ENCODE measurements around the gene PAK5.
A peak's percentile ranks its signal among the peaks of the same experiment; 100 is the strongest.
"Not testable (repeated sequence)": the region's sequence is repeated elsewhere in the genome, so short reads cannot be mapped to it uniquely, and the experiment has no call there.

PAK5 gene

DNA sequence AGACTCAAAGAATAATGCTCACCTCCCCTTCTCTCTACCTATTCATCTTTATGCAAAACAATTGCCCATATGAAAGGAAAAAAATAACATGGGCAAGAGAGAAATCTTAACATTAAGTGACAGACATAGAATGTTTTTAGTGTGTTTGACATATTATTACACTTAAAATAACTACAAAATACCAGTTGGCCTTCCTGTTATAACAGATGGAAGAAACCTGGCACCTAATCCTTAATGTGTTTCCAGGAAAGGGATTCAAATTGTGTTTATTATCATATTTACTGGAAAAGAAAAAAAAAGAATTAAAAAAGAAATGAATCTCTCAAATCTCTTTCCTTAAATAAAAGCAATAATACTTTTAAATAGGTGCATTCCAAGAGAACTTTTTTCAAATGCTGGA is 165.9 kb downstream of the PAK5 start:
- Mint-ChIP-seq H3K9me3 (no peaks in the 10 kb centered on the region), H3K27me3 (no peaks in the 10 kb centered on the region), H3K4me3 (no peak overlapping the region), H3K4me1 (no peaks in the 10 kb centered on the region), H3K27ac (no peak overlapping the region)
- ATAC-seq, result no peak
- DNase-seq, result no peak

DNA sequence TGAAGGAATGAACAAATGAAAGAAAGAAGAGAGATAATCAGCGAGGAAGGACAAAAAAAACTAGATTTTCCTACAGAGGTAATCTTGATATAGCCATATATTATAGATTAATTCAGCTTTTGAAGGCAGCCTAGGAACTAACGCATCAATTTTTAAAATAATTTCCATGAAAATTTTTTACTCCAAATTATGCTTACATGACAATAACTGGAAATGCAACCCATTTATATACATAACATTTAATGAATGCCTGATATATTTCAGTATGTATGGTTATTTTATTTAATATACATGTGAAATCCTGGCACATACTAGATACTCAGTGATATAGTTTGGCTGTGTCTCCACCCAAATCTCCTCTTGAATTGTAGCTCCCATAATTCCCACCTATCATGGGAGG is 166.8 kb downstream of the PAK5 start:
- DNase-seq, result no peak
- Mint-ChIP-seq H3K4me3 (no peak overlapping the region), H3K27ac (no peak overlapping the region), H3K27me3 (no peaks in the 10 kb centered on the region), H3K9me3 (no peaks in the 10 kb centered on the region), H3K4me1 (no peaks in the 10 kb centered on the region)
- ATAC-seq, result no peak

DNA sequence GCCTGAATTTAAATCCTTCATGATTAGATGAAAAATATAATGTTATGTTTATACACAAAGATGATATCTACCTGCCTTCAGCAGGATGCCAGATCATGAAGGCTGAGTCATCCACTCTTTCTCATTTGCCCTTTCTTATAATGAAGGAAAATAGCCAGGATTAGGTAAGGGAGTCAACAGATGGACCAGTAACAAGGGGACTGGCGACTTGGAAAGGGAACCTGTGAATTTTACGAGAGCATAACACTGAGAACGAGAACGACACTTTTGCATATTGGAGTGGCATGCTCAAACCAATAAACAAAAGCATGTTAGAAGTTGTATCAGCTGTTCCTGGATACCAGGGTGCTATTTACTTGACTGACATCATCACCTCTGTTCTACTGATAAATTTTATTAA is 170.5 kb downstream of the PAK5 start:
- ATAC-seq (no peak), DNase-seq (no peak)
- no peaks in the 10 kb centered on the region for H3K27me3 Mint-ChIP-seq
- peaks cover 0 to 5% of the 10 kb centered on the region in 2 donors for H3K9me3 Mint-ChIP-seq
- no peak overlapping the region for H3K27ac Mint-ChIP-seq
- H3K4me1 Mint-ChIP-seq, result no peaks in the 10 kb centered on the region
- no peak overlapping the region for H3K4me3 Mint-ChIP-seq

DNA sequence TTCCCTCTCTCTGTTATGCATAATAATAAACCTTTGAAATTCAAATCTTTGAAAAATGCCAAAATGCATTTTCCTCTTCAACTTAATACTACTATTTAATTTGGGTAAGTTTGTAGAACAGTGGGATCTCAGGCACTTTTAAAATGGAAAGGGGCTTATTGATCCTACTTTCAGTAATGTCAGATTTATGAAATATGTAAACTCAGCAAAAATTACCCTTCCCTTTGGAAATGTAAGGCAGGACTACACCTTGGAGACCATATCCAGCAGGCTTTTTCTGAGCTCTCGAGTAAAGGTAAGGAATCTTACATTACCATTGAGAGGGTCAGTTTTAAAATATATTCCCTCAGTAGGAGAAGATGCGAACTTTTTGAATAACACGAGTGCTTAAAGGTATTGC is 175.5 kb downstream of the PAK5 start:
- Mint-ChIP-seq H3K27me3 (no peaks in the 10 kb centered on the region), H3K9me3 (peaks cover 5 to 6% of the 10 kb centered on the region in 2 donors), H3K4me3 (no peak overlapping the region), H3K4me1 (no peaks in the 10 kb centered on the region), H3K27ac (no peak overlapping the region)
- ATAC-seq (no peak), DNase-seq (no peak)

DNA sequence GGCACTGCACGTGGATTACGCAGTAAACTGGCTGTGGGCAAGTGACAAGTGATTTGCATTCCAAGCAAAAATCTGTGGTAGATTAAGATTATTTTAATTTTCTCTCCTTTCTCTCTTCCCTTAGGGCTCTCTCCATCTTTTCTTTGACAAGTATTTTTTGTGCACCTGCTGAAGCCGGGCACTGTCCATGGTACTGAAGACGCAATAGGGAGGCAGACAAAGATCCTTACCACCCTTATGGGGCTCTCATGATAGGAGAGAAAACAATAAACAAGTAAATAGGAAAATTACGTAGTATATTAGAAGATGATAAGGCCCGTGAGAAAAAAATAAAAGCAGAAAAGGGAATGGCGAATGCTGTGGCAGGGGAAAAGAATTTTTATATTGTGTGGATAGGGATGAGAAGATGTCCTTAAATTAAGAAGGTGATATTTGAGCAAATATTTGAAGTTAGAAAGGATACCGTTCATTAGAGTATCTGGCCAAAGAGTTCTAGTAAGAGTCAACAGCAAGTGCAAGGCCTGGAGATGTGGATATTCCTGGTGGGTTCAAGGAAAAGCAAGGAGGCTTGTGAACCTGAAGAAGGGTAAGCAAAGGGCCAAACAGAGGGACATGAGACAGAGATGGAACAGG is 178.5 kb downstream of the PAK5 start:
- H3K27ac Mint-ChIP-seq, result no peak overlapping the region
- H3K4me1 Mint-ChIP-seq, result no peaks in the 10 kb centered on the region
- no peak overlapping the region for H3K4me3 Mint-ChIP-seq
- no peaks in the 10 kb centered on the region for H3K27me3 Mint-ChIP-seq
- DNase-seq (no peak), ATAC-seq (no peak)
- peaks cover 0 to 9% of the 10 kb centered on the region in 2 donors for H3K9me3 Mint-ChIP-seq

DNA sequence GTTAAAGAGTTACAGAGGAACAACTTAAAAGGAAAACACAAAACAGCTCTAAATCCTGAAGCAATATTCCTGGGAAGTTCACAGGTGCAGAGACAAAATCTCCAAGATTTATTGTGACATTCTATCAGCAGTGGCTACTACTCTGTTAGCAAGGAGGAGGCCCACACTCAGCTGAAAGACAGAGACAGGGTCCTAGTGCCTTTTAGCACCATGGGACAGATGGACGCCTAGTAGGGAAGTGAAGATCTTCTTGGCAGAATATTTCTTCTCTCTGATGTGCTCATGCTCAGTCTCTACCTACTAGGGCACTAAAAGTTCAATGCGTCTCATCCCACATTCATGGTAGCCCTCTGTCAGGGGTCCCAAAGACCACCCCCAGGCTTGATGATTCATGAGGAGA is 191.1 kb downstream of the PAK5 start:
- Mint-ChIP-seq H3K4me1 (no peaks in the 10 kb centered on the region), H3K27me3 (no peaks in the 10 kb centered on the region), H3K4me3 (no peak overlapping the region), H3K27ac (no peak overlapping the region), H3K9me3 (peaks cover 0 to 7% of the 10 kb centered on the region in 2 donors)
- ATAC-seq (no peak), DNase-seq (no peak)

DNA sequence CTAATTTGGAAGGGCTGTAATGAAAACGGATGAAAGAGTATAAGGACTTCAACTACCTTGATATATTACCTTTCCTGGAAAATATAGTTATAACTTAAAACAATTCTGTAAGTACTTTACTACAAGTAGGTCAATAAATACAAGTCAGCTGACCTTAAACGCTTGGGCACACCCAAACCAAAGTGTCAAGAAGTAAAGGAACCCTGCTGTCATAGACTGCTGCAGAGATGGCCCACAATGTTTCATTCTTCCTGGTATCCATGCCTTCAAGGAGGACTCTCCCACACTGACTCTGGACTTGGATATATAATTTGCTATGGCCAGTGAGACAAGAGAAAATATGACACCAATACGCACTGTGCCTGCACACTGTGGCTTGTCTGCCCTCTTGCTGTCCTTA is 192.5 kb downstream of the PAK5 start:
- Mint-ChIP-seq H3K27me3 (no peaks in the 10 kb centered on the region), H3K4me3 (no peak overlapping the region), H3K4me1 (no peaks in the 10 kb centered on the region), H3K9me3 (peaks cover 0 to 7% of the 10 kb centered on the region in 2 donors), H3K27ac (no peak overlapping the region)
- ATAC-seq (no peak), DNase-seq (no peak)

DNA sequence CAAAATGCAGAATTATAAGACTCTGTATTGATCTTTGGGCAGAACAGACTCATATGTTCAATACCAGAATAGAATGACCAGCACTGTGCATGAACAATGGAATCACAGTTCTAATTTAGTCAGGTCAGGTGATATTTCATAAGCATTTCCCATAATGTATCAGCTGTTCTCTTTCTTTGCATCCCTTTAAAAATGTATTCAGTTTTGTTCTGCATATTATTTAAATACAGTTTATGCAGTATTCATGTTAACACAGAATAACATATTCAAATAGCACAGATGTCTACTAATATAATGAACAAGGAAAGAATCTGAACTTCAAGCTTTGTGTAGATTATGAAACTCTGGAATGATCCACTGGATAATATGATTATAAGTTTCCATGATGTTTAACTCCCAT is 196.0 kb downstream of the PAK5 start:
- DNase-seq (no peak), ATAC-seq (no peak)
- Mint-ChIP-seq H3K27me3 (no peaks in the 10 kb centered on the region), H3K27ac (no peak overlapping the region), H3K4me1 (no peaks in the 10 kb centered on the region), H3K9me3 (peaks cover 0 to 7% of the 10 kb centered on the region in 2 donors), H3K4me3 (no peak overlapping the region)

DNA sequence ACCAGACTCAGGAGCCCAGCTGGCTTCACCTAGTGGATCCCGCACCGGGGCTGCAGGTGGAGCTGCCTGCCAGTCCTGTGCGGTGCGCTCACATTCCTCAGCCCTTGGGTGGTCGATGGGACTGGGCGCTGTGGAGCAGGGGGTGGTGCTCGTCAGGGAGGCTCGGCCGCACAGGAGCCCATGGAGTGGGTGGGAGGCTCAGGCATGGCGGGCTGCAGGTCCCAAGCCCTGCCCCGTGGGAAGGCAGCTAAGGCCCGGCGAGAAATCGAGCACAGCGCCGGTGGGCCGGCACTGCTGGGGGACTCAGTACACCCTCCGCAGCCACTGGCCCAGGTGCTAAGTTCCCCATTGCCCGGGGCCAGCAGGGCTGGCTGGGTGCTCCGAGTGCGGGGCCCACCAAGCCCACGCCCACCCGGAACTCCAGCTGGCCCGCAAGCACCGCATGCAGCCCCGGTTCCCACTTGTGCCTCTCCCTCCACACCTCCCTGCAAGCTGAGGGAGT is 197.3 kb downstream of the PAK5 start:
- H3K4me1 Mint-ChIP-seq, H3K4me3 Mint-ChIP-seq, H3K27me3 Mint-ChIP-seq, H3K9me3 Mint-ChIP-seq, ATAC-seq, DNase-seq: not testable (repeated sequence)
- peak overlapping the region in 1 of 2 donors; percentile 54 for H3K27ac Mint-ChIP-seq

DNA sequence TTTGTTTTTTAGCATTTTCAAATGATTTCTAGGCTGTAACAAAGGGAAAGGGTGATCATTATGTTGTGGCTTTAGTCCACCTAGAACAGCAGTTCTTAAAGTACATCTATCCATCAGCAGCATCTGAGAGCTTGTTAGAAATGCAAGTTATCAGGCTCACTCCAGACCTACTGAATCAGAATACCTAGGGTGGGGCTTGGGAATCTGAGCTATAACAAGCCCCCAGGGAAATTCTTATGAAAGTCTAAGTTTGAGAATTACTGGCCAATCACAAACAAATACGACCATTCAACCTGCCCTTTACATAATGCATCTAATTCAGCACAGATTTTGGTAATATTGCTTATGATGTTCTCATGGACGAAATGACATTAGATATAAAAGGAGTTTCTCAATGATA is 201.0 kb downstream of the PAK5 start:
- ATAC-seq (no peak), DNase-seq (no peak)
- no peaks in the 10 kb centered on the region for H3K9me3 Mint-ChIP-seq
- no peak overlapping the region for H3K4me3 Mint-ChIP-seq
- H3K27me3 Mint-ChIP-seq, result no peaks in the 10 kb centered on the region
- no peak overlapping the region for H3K27ac Mint-ChIP-seq
- no peaks in the 10 kb centered on the region for H3K4me1 Mint-ChIP-seq

DNA sequence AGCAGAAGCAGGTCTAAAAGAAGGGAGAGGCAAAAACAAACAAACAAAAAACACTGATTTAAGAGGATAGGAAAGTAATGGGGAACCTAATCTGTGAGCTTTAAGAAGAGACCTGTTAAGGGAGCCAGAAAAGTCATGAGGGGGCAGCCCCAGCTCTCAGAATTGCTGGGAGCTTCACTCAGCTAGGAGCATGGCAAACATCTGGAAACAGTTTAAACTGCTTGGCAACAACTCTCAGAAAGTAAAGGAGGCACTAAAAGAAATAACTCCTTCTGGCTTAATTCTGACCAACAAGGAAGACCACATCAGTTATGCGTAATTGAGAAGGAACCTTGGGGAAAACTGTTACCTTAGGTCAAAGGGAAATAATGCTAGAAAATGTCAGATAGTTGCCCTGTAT is 203.1 kb downstream of the PAK5 start:
- no peak overlapping the region for H3K4me3 Mint-ChIP-seq
- no peaks in the 10 kb centered on the region for H3K27me3 Mint-ChIP-seq
- DNase-seq, result no peak
- H3K4me1 Mint-ChIP-seq, result no peaks in the 10 kb centered on the region
- ATAC-seq, result no peak
- H3K9me3 Mint-ChIP-seq, result no peaks in the 10 kb centered on the region
- H3K27ac Mint-ChIP-seq, result no peak overlapping the region

DNA sequence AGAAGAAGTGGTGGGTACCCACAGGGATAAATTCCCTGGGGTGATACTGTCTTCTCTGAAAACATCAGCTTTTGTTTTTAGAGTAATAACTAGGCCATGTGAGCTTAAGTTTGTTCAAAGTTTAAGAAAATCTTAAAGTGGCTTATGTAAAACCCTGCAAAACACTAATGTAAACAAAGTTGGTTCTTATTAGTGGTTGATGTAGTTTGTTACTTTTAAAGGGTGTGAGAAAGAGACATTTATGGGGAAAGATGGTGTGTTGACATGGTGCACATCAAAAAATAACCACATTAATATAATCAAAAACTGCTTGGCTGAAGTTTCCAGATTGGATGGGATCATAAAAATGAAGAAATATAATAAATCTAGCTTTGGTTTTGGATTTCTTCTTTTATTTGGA is 204.5 kb downstream of the PAK5 start:
- Mint-ChIP-seq H3K4me1 (no peaks in the 10 kb centered on the region), H3K27ac (no peak overlapping the region), H3K4me3 (no peak overlapping the region), H3K9me3 (no peaks in the 10 kb centered on the region), H3K27me3 (peaks cover 8% of the 10 kb centered on the region)
- no peak for ATAC-seq
- DNase-seq, result no peak

DNA sequence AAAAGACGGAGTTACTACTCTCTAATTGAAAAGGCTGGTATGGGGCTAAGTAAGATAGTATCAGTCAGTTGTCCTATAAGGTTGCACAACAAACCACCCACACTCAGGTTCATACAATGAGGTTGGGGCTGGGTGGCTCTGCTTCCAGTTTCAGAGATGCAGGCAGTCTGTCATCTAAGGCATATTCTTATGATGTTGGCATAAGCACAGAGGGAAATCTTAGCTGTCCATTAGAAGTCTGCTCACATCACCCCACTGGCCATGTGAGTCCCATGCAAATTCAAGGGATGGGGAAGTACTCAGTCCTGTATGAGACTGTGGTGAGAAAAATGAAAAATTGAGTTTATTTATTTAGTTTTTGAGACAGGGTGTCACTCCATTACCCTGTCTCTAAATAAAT is 205.9 kb downstream of the PAK5 start:
- DNase-seq (no peak), ATAC-seq (no peak)
- Mint-ChIP-seq H3K4me3 (no peak overlapping the region), H3K9me3 (no peaks in the 10 kb centered on the region), H3K4me1 (no peaks in the 10 kb centered on the region), H3K27me3 (peaks cover 8% of the 10 kb centered on the region), H3K27ac (no peak overlapping the region)

DNA sequence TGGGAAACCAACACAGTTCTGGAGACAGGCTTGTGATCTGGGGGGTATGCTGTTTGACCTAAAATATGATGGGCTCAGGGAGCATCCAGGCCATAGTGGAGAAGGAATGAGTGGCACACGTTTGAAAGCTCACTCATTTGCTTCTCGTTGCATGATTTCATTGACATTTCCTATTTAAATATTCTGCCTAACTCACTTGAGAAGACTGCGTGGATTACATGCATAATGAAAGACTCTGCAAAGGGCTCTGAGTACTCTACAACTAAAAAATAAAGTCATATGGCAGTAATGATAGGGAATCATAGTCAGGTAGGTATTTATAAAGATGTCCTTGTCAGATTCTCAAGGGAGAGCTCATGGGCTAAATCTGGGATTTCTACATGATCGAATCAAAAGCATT is 206.6 kb downstream of the PAK5 start:
- Mint-ChIP-seq H3K9me3 (no peaks in the 10 kb centered on the region), H3K27me3 (peaks cover 8% of the 10 kb centered on the region), H3K4me3 (no peak overlapping the region), H3K27ac (no peak overlapping the region), H3K4me1 (no peaks in the 10 kb centered on the region)
- ATAC-seq, result no peak
- no peak for DNase-seq

DNA sequence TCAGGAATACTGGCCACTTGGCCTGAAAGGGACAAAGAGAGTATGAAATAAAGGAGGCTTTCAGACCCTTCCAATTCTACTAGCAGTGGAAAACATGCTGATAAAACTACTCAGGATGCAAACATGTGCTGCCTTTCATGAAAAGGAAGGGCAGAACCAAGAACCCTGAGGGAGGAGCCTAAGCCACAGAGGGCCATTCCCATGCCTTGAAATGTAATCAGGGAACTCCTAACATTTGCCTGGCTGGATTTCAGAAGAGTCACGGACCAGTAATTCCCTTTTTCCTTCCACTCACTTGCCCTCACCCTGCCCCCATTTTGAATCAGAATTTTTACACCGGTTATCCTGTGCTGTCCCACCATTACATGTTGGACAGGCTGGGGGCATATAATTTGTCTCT is 208.3 kb downstream of the PAK5 start:
- Mint-ChIP-seq H3K9me3 (no peaks in the 10 kb centered on the region), H3K27ac (no peak overlapping the region), H3K4me1 (no peaks in the 10 kb centered on the region), H3K4me3 (no peak overlapping the region), H3K27me3 (peaks cover 8% of the 10 kb centered on the region)
- ATAC-seq (no peak), DNase-seq (no peak)

DNA sequence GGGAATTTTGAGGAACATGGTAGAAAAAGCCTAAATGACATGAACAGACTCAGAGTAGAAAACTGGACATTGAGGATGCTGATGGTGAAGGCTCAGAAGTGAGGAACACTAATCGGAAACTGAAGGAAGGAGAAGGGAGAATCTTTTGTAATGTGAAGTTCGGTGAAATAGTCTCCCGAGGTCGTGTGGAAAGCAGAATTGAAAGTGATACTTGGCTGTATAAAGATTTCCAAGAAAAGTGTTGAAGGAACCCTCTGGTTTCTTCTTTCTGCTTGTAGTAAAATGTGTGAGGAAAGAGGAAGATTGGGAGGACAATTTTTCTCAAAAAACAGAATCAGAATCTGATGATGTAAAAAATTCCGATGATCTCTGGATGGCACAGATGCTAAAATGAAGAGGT is 209.0 kb downstream of the PAK5 start:
- H3K4me1 Mint-ChIP-seq, result no peaks in the 10 kb centered on the region
- no peaks in the 10 kb centered on the region for H3K9me3 Mint-ChIP-seq
- no peak for DNase-seq
- no peak for ATAC-seq
- H3K27ac Mint-ChIP-seq, result no peak overlapping the region
- peaks cover 8% of the 10 kb centered on the region for H3K27me3 Mint-ChIP-seq
- H3K4me3 Mint-ChIP-seq, result no peak overlapping the region

DNA sequence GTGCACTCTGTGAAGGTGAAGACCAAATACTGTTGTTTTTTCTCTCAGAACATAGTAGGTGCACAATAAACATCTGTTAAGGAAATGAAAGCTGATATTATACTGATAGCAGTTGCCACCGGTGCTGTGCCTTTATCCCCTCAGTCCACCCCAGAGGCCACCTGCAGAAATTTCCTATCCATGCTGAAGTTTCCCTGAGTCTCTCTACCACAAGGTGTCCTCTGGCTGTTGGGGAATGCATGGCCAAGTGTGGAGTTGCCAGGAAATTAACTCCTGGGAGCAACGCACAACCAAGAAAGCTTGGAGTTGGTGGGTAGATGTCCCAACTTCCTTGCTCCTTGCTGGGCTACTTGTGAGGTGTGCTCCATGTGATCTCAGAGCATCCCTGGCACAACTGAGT is 210.3 kb downstream of the PAK5 start:
- no peak overlapping the region for H3K4me3 Mint-ChIP-seq
- H3K27me3 Mint-ChIP-seq, result peaks cover 8% of the 10 kb centered on the region
- H3K9me3 Mint-ChIP-seq, result no peaks in the 10 kb centered on the region
- no peak overlapping the region for H3K27ac Mint-ChIP-seq
- DNase-seq, result no peak
- no peak for ATAC-seq
- no peaks in the 10 kb centered on the region for H3K4me1 Mint-ChIP-seq
